Activated effector memory CD4-positive, alpha-beta T cell treated with Interleukin-2 at 50 U/mL for 16 hours (primary cell): Measurements from ENCODE around the gene ANKRD40CL.
"Not testable (repeated sequence)": the region's sequence is repeated elsewhere in the genome, so short reads cannot be mapped to it uniquely, and the experiment has no call there.

Experiments used
- DNase-seq: peaks from one replicate; pipeline ENCODE4 v3.0.0-alpha.2; 2020

ANKRD40CL gene

DNA sequence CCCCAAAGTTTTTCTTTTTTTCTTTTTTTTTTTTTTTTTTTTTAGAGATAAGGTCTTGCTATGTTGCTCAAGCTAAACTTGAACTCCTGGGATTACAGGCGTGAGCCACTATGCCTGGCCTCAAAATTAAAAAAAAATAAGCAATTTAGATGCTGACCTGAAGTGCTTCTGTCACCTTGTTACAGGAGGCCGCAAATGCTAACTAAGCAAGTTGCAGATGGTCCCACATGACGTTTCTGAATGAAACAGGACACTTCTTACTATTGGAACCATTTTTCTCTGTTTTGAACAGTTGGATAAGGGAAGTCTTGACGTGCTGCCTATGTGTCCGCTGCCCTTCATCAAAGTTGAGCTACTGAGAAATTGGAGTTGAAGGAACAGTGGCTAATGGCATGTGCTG, 8.8 kb downstream of the ANKRD40CL start:
- no peak for DNase-seq

DNA sequence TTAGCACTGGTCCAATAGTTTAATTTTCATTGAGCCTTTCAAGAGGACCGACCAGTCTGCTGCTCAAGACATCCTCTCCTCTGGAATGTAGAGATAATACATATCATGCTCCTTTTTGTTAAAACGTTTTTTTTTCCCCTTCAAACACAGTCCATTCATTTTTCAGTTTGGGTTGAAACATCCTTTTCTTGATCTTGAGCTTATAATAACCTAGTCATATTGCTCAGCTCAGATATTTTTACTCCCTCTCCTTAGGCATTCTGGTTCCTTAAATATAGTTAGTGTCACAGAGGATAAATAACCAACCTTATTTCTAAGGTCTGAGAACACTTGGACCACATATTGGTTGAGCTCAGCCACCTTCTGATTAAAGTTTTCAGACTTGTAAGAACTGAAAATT, 12.8 kb downstream of the ANKRD40CL start:
- no peak for DNase-seq

- no peak for DNase-seq
Measured at GRCh38 chr17:50749245-50749644, 18.1 kb downstream of the ANKRD40CL start.

DNA sequence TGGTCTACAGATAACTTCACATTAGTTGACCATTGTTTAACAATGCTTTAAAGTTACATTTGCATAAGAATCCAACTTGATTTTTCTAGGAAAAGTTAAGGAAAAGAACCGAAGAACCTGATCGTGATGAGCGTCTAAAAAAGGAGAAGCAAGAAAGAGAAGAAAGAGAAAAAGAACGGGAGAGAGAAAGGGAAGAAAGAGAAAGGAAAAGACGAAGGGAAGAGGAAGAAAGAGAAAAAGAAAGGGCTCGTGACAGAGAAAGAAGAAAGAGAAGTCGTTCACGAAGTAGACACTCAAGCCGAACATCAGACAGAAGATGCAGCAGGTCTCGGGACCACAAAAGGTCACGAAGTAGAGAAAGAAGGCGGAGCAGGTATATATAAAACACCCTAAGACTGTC, 21.7 kb downstream of the ANKRD40CL start:
- DNase-seq: no peak

DNA sequence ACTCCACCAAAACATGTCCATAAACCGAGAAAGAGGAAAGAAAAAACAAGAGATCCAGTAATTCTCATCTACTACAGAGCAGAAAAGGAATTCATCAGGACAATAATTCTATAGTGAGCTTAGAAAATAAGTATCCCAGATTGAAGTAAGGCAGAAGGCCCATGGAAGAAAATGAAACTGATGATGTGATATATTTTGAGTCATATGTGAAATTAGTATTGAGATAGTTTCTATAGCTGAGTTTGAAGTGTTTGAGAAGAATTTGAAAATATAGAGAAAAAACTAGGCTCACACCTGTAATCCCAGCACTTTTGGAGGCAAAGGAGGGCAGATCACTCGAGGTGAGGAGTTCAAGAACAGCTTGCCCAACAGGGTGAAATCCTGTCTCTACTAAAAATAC, 28.2 kb downstream of the ANKRD40CL start:
- DNase-seq: no peak

- no peak for DNase-seq
Measured at GRCh38 chr17:50737118-50737698, 30.1 kb downstream of the ANKRD40CL start.

DNA sequence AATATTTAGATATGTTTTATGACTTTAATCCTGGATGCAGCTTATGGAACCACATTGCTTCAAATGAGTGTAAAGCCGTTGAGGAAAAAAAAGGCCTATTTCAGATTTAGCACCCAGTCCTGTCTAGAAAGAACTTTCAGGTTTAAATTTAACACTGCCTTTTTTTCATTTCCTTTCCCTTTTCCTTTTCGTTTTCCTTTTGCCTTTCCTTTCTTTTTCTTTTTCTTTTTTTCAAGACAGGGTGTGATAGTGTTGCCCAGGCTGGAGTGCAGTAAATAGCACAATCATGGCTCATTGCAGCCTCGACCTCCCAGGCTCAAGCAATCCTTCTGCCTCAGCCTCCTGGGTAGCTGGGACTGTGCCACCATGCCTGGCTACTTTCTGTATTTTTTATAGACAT, 32.0 kb downstream of the ANKRD40CL start:
- no peak for DNase-seq

DNA sequence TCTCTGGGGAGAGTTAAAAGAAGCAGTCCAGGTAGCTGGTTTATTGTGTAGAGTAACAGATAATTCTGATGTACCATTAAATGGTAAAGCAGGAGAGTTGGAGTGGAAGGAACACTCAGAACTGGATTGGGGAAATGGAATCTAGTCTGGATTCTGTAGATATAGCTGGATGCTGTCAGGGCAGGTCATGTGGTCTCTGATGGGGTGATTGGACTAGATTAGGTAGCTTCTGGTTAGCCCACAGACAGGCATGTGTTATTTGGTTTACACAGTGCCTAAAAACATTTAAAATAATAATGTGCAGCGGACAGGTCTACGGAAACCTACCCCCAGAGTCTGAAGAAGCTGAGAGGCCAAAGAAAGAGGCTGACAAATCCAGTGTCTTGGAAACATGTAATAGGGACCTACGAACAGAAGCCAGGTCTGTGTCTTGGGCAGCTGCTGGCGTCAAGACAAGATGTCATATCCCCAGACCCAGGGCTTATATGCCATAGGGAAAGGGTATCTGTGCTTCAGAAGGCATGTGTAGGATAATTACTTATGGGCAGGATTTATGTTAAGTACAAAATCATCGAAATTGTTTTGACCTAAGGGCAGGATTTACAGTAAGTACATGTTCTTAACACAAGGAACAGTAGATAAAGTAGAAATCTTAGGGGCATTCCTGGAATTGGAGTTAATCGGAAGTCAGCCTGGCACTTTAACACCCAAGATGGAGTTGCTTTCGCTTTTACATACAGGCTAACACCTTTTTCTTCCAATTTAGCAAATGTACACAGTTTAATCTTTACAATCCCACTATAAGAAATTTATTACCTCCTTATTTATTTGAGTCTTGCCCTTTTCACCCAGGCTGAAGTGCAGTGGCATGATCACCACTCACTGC, 35.5 kb downstream of the ANKRD40CL start:
- DNase-seq: no peak

- no peak for DNase-seq
Measured at GRCh38 chr17:50728881-50729765, 38.2 kb downstream of the ANKRD40CL start.

DNA sequence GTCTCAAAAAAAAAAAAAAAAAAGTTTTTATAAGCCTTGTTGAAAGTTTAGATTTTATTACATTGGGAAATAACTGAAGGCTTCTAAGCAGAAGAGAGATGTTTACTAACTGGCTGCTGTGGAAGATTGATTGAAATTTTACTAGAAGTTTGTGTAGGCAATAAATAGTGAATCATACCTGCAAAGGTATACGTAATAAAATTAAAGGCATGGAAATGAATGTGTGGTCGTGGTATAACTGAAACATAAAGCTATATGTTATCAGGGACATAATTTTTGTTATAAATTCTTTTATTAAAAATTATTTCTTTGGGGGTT, 39.2 kb downstream of the ANKRD40CL start:
- no peak for DNase-seq

DNA sequence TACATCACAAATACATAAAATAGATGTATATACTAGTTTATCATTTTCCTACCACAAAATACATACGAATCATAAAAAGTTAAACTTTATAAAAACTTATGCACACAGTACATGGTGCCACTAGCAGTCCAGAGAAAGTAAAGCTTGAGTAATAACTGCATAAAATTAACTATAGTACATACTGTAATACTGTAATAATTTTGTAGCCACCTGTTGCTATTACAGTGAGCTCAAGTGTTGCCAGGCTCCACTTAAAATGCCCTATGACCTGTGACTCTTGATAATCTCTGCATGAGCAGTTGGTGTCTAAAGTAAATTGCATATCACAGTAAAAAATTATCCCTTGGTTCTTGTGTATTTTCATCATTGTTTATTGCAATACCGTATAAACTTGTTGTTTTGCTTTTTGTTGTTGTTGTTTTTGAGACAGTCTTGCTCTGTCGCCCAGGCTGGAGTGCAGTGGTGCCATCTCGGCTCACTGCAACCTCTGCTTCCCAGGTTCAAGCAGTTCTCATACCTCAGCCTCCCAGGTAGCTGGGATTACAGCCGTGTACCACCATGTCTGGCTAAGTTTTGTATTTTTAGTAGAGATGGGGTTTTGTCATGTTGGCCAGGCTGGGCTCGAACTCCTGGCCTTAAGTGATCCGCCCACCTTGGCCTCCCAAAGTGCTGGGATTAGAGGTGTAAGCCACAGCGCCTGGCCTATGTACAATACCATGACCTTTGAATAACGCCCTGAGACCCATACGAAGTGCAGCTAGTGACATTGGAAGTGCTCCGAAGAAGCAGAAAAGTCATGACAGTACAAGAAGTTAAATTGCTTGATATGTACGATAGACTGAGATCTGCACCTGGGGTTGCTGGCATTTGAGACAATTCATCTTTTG, 41.3 kb downstream of the ANKRD40CL start:
- no peak for DNase-seq

DNA sequence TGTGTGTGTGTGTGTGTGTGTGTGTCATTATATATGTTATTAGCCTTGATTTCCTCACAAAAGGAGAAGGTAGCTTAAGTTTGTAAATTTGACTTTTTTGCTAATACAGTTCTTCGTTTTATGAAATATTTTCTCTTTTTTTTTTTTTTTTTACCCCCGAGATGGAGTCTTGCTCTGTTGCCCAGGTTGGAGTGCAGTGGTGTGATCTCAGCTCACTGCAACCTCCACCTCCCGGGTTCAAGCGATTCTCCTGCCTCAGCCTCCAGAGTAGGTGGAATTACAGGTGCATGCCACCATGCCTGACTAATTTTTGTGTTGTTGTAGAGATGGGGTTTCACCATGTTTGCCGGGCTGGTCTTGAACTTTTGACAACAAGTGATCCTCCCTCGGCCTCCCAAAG, 42.7 kb downstream of the ANKRD40CL start:
- not testable (repeated sequence) for DNase-seq

- DNase-seq: no peak
Measured at GRCh38 chr17:50722746-50723145, 44.6 kb downstream of the ANKRD40CL start.

GRCh38 chr17:50721194-50722010, 45.9 kb downstream of the ANKRD40CL start:
- no peak for DNase-seq

DNA sequence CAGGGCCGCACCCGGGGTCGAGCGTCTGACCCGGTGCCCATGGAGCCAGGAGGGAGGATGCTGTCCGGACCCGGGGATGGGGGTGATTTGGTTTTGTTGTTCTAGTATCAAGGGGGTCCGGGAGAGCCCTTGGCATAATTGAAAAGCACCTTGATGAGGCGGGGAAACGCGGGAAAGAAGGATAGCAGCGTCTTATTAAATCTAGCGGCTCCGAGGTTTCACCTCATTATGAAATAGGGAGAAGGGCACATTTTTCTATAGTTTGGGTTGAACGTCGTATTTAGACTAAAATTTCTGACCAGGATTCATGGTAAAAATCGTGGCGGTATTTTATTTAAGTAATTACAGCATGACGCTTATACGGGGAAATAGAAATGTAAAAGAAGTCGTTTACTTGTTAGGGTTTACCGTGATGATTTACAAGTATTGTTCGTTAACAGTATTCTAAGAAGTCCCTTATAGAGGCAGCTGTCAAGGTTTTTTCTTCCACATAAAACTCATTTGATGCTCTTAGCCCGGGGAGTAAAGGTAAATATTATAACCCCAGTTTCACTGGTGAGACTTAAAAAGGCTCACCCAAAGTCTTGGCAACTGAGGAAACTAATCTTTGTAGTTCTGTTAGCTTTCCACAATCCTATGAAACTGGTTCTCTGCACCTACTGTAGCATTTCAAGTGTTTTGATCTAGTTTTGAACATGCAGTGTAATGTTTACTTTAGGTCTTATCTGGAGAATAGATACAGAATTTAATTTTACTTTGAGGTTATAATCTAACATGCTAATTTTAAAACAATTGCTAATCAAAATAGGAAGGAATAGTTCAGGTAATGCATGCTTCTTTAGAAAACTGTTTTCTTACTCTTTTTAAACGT, 47.2 kb downstream of the ANKRD40CL start:
- no peak for DNase-seq

- peak; percentile 92 for DNase-seq
Measured at GRCh38 chr17:50719144-50719923, 48.0 kb downstream of the ANKRD40CL start, which contains the start of gene LUC7L3. Gene LUC7L3, plus strand, starts transcription at chr17:50719603. Its CDS starts 130 bp downstream, at chr17:50719733.

DNA sequence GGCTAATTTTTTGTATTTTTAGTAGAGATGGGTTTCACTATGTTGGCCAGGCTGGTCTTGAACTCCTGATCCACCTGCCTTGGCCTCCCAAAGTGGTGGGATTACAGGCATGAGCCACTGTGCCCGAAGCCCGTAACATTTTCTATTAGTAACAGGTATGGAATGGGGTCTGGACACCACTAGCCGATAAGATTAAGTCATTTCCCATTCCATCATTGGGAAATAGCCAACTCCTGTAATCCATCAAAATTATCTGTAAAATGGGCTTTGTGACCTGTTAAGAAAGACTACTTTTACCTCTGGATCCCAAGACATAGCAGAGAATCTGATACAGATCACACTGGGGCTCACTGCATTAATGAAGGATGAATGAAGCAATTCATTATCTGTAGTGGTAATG, 51.8 kb downstream of the ANKRD40CL start:
- no peak for DNase-seq

- DNase-seq: no peak
Measured at GRCh38 chr17:50712641-50713040, 54.7 kb downstream of the ANKRD40CL start.
